BJ (cell line): Measurements from ENCODE around the gene CARMIL1. TPM values are rescaled to one million over a fixed set of nuclear protein-coding genes. Genes with fewer than 3 reads are reported as not detected.

Experiments used
- CTCF ChIA-PET: fragments of 350-600 bp; formaldehyde crosslinking; extraction: SDS; loops from one replicate; lab custom pipeline; 2021; ENCODE audit warnings: antibody characterized with exemption, inconsistent platforms; lab: Yijun Ruan, JAX
- POLR2A ChIA-PET: fragments of 300-600 bp; sonication (Branson Sonifier 250); formaldehyde crosslinking; extraction: SDS; loops from one replicate; lab custom pipeline; 2021; ENCODE audit warnings: antibody characterized with exemption; lab: Charles Lee
- DNase-seq: peaks from one replicate; pipeline ENCODE4 v3.0.0-alpha.2; 2011; ENCODE audit warnings: low read depth
- H3K27me3 ChIP-seq: 2 replicates; pipeline ENCODE4 v1.6.0; 2011; ENCODE audit warnings: low read length; ENCODE audit not compliant: control insufficient read depth, insufficient read depth
- H3K36me3 ChIP-seq: 2 replicates; pipeline ENCODE4 v1.5.1; 2011; ENCODE audit warnings: low read length; ENCODE audit not compliant: control insufficient read depth, insufficient read depth
- H3K4me3 ChIP-seq: 2 replicates; pipeline ENCODE4 v1.5.1; 2011; ENCODE audit warnings: low read depth, mild to moderate bottlenecking, control low read depth, low read length
- CTCF ChIP-seq: IDR thresholded peaks from 2 replicates; pipeline ENCODE4 v1.5.1; 2011; ENCODE audit warnings: low read depth, mild to moderate bottlenecking, control low read depth, inconsistent platforms, low read length, moderate library complexity; ENCODE audit not compliant: insufficient read depth
- polyA plus RNA-seq: library from polyadenylated mRNA; depleted of rRNA; stranded (reverse); fragments of >200 nt; gene quantifications from 2 replicates; pipeline ENCODE4 v1.2.3, GENCODE V29; 2011

CARMIL1 gene
- polyA plus RNA-seq, 1 experiment: 3.7 TPM

- Histone ChIP-seq H3K4me3 (no peak overlapping the region), H3K36me3 (no peaks in the 10 kb centered on the region), H3K27me3 (no peaks in the 10 kb centered on the region)
- DNase-seq: peak; percentile 16
- CTCF ChIA-PET: interaction anchor here (0.8 to 4.5 kb wide), 7 partner anchors 8 to 379 kb away, joined by 3 to 16 read pairs (median 3); no protein-coding TSS in a partner anchor
- POLR2A ChIA-PET: no interaction called here
- peak; percentile 42 for TF ChIP-seq CTCF
Observed at GRCh38 chr6:25601800-25602673, 322.9 kb downstream of the CARMIL1 start.

- no peaks in the 10 kb centered on the region for H3K27me3 ChIP-seq
- ChIA-PET CTCF (interaction anchor here (0.9 to 4.5 kb wide), 5 partner anchors 10 to 379 kb away, joined by 3 to 16 read pairs (median 3); no protein-coding TSS in a partner anchor), POLR2A (no interaction called here)
- no peak for TF ChIP-seq CTCF
- no peak for DNase-seq
- no peak overlapping the region for H3K4me3 ChIP-seq
- H3K36me3 ChIP-seq: no peaks in the 10 kb centered on the region
Observed at GRCh38 chr6:25602674-25602982, 323.5 kb downstream of the CARMIL1 start.

- H3K27me3 ChIP-seq: no peaks in the 10 kb centered on the region
- CTCF ChIA-PET: interaction anchor here (1.1 to 4.5 kb wide), 2 partner anchors 15 to 299 kb away, joined by 3 to 16 read pairs; no protein-coding TSS in a partner anchor
- no peak for DNase-seq
- no peak overlapping the region for H3K4me3 ChIP-seq
- no peak for TF ChIP-seq CTCF
- H3K36me3 ChIP-seq: no peaks in the 10 kb centered on the region
- POLR2A ChIA-PET: no interaction called here
Observed at GRCh38 chr6:25603251-25603650, 324.1 kb downstream of the CARMIL1 start.

- Histone ChIP-seq H3K4me3 (no peak overlapping the region), H3K36me3 (peaks cover 1% of the 10 kb centered on the region; the same call in 1 of the 2 replicates), H3K27me3 (no peaks in the 10 kb centered on the region)
- ChIA-PET CTCF (interaction anchor here (1.1 to 4.5 kb wide), 5 partner anchors 18 to 383 kb away, joined by 3 to 16 read pairs (median 4); no protein-coding TSS in a partner anchor), POLR2A (no interaction called here)
- no peak for DNase-seq
- no peak for TF ChIP-seq CTCF
Observed at GRCh38 chr6:25606151-25606550, 327.0 kb downstream of the CARMIL1 start.

GRCh38 chr6:25608558-25609174 is 329.5 kb downstream of the CARMIL1 start:
- H3K27me3 ChIP-seq: no peaks in the 10 kb centered on the region
- H3K36me3 ChIP-seq: peaks cover 1% of the 10 kb centered on the region; the same call in 1 of the 2 replicates
- CTCF ChIA-PET: interaction anchor here (0.6 to 1.3 kb wide), 2 partner anchors 38 to 383 kb away, joined by 3 read pairs; no protein-coding TSS in a partner anchor
- no peak overlapping the region for H3K4me3 ChIP-seq
- POLR2A ChIA-PET: no interaction called here
- no peak for TF ChIP-seq CTCF
- DNase-seq: no peak
